IMR-90 (cell line): Measurements from ENCODE around the gene RHOBTB3. TPM values are rescaled to one million over a fixed set of nuclear protein-coding genes. Genes with fewer than 3 reads are reported as not detected.

Experiments used
- ATAC-seq: fragments of 200-7000 bp; cut with Tn5 transposase; 2 replicates; pipeline ENCODE4 v1.9.1; 2020; ENCODE audit warnings: low read depth, mild to moderate bottlenecking, moderate library complexity
- BruUV-seq: library from RNA; stranded (reverse); fragments of 400-500 nt; replicated peaks from 2 replicates; lab custom pipeline; 2021; lab: Mats Ljungman, UMichigan
- CTCF ChIA-PET: fragments of 300-600 bp; formaldehyde crosslinking; extraction: SDS; loops from one replicate; lab custom pipeline; 2021; ENCODE audit warnings: antibody characterized with exemption; lab: Yijun Ruan, JAX
- POLR2A ChIA-PET: fragments of 300-600 bp; sonication (Branson Sonifier 250); formaldehyde crosslinking; loops from one replicate; lab custom pipeline; 2022; ENCODE audit warnings: antibody characterized with exemption; ENCODE audit not compliant: unreplicated experiment; lab: Charles Lee
- DNase-seq: peaks from one replicate; pipeline ENCODE4 v3.0.0; 2013
- H2AFZ ChIP-seq: replicated peaks from 2 replicates; pipeline ENCODE3; 2013; ENCODE audit warnings: low read length, mild to moderate bottlenecking; ENCODE audit not compliant: poor library complexity
- H2AK5ac ChIP-seq: 2 replicates; pipeline ENCODE4 v1.6.1; 2013; ENCODE audit warnings: low read depth, low read length, inconsistent platforms
- H2AK9ac ChIP-seq: replicated peaks from 2 replicates; pipeline ENCODE3; 2013; ENCODE audit warnings: mild to moderate bottlenecking, low read depth, low read length, moderate library complexity; ENCODE audit not compliant: poor library complexity
- H2BK120ac ChIP-seq: 2 replicates; pipeline ENCODE4 v1.6.1; 2013; ENCODE audit warnings: low read depth, low read length, inconsistent platforms
- H2BK15ac ChIP-seq: 3 replicates; pipeline ENCODE4 v1.6.1; 2013; ENCODE audit warnings: low read depth, low read length, inconsistent platforms
- H2BK20ac ChIP-seq: 2 replicates; pipeline ENCODE4 v1.6.1; 2013; ENCODE audit warnings: low read depth, mild to moderate bottlenecking, inconsistent platforms, low read length, moderate library complexity
- H2BK5ac ChIP-seq: 2 replicates; pipeline ENCODE4 v1.6.1; 2013; ENCODE audit warnings: mild to moderate bottlenecking, low read depth, low read length, inconsistent platforms; ENCODE audit not compliant: poor library complexity, severe bottlenecking
- H3K14ac ChIP-seq: replicated peaks from 2 replicates; pipeline ENCODE4 v1.6.1; 2013; ENCODE audit warnings: low read depth, low read length, inconsistent platforms
- H3K18ac ChIP-seq: 2 replicates; pipeline ENCODE4 v1.6.1; 2013; ENCODE audit warnings: low read depth, low read length, control low read depth
- H3K23ac ChIP-seq: 2 replicates; pipeline ENCODE4 v1.6.1; 2013; ENCODE audit warnings: low read depth, low read length, inconsistent platforms
- H3K27ac ChIP-seq: 2 replicates; pipeline ENCODE4 v1.5.1; 2013; ENCODE audit warnings: mild to moderate bottlenecking, control low read depth, low read length; ENCODE audit not compliant: insufficient read depth
- H3K27me3 ChIP-seq: 2 replicates; pipeline ENCODE4 v1.6.1; 2013; ENCODE audit warnings: low read length; ENCODE audit not compliant: control insufficient read depth, insufficient read depth
- H3K36me3 ChIP-seq: 2 replicates; pipeline ENCODE4 v1.6.1; 2013; ENCODE audit warnings: low read length, mixed read lengths; ENCODE audit not compliant: control insufficient read depth, insufficient read depth
- H3K4ac ChIP-seq: 2 replicates; pipeline ENCODE4 v1.6.1; 2013; ENCODE audit warnings: low read depth, low read length, inconsistent platforms
- H3K4me1 ChIP-seq: 2 replicates; pipeline ENCODE4 v1.6.1; 2013; ENCODE audit warnings: low read length, mixed read lengths; ENCODE audit not compliant: control insufficient read depth, insufficient read depth
- H3K4me2 ChIP-seq: 2 replicates; pipeline ENCODE4 v1.6.1; 2013; ENCODE audit warnings: low read depth, mild to moderate bottlenecking, control low read depth, low read length, moderate library complexity
- H3K4me3 ChIP-seq: 2 replicates; pipeline ENCODE4 v1.5.1; 2013; ENCODE audit warnings: low read depth, mild to moderate bottlenecking, control low read depth, low read length, moderate library complexity; ENCODE audit not compliant: insufficient read depth
- H3K56ac ChIP-seq: 2 replicates; pipeline ENCODE4 v1.6.1; 2013; ENCODE audit warnings: low read length, inconsistent platforms; ENCODE audit not compliant: insufficient read depth; ENCODE audit errors: extremely low read depth
- H3K79me1 ChIP-seq, 2 experiments: 2 replicates each; pipeline ENCODE4 v1.6.1; 2013; ENCODE audit warnings: low read length in 2 of 2, inconsistent platforms in 1 of 2, low read depth in 1 of 2
- H3K9ac ChIP-seq: 2 replicates; pipeline ENCODE4 v1.6.1; 2013; ENCODE audit warnings: low read depth, low read length, control low read depth
- H3K9me1 ChIP-seq: 2 replicates; pipeline ENCODE4 v1.6.1; 2013; ENCODE audit warnings: low read length, inconsistent platforms; ENCODE audit not compliant: insufficient read depth
- H3K9me3 ChIP-seq: 2 replicates; pipeline ENCODE4 v1.6.1; 2013; ENCODE audit warnings: low read length; ENCODE audit not compliant: control insufficient read depth, insufficient read depth
- H4K20me1 ChIP-seq: 2 replicates; pipeline ENCODE4 v1.6.1; 2013; ENCODE audit warnings: low read length, inconsistent platforms; ENCODE audit not compliant: insufficient read depth
- H4K5ac ChIP-seq: 2 replicates; pipeline ENCODE4 v1.6.1; 2013; ENCODE audit warnings: mild to moderate bottlenecking, low read depth, low read length, control low read depth
- H4K8ac ChIP-seq, 2 experiments: 2 replicates each; pipeline ENCODE4 v1.6.1; 2013; ENCODE audit warnings: low read depth in 2 of 2, low read length in 2 of 2, control low read depth in 1 of 2, inconsistent platforms in 1 of 2
- H4K91ac ChIP-seq: 2 replicates; pipeline ENCODE4 v1.6.1; 2013; ENCODE audit warnings: low read depth, low read length, inconsistent platforms; ENCODE audit not compliant: insufficient read depth
- BHLHE40 ChIP-seq: fragments of 150-350 bp; IDR thresholded peaks from 2 replicates; pipeline ENCODE4 v1.6.1; 2016; ENCODE audit warnings: mild to moderate bottlenecking, low read depth, low read length
- CEBPB ChIP-seq: IDR thresholded peaks from 2 replicates; pipeline ENCODE4 v1.6.1; 2012; ENCODE audit warnings: low read depth, low read length, improper control_type of control experiment
- CHD1 ChIP-seq: IDR thresholded peaks from 2 replicates; pipeline ENCODE4 v1.6.1; 2012; ENCODE audit warnings: low read depth, low read length, improper control_type of control experiment
- FOS ChIP-seq: fragments of 150-350 bp; IDR thresholded peaks from 2 replicates; pipeline ENCODE4 v1.6.1; 2016; ENCODE audit warnings: low read depth, low read length
- MAFK ChIP-seq: IDR thresholded peaks from 2 replicates; pipeline ENCODE4 v1.6.1; 2012; ENCODE audit warnings: low read depth, low read length, improper control_type of control experiment
- MAZ ChIP-seq: IDR thresholded peaks from 2 replicates; pipeline ENCODE4 v1.6.1; 2012; ENCODE audit warnings: low read depth, mild to moderate bottlenecking, low read length, improper control_type of control experiment, moderate library complexity, borderline replicate concordance
- MXI1 ChIP-seq: IDR thresholded peaks from 2 replicates; pipeline ENCODE4 v1.6.1; 2012; ENCODE audit warnings: low read depth, mild to moderate bottlenecking, low read length, moderate library complexity, borderline replicate concordance
- NFE2L2 ChIP-seq: fragments of 150-350 bp; IDR thresholded peaks from 2 replicates; pipeline ENCODE4 v1.6.1; 2016; ENCODE audit warnings: low read depth, mild to moderate bottlenecking, low read length
- POLR2A ChIP-seq: IDR thresholded peaks from 2 replicates; pipeline ENCODE4 v1.6.1; 2012; ENCODE audit warnings: mild to moderate bottlenecking, low read depth, low read length
- RAD21 ChIP-seq: IDR thresholded peaks from 2 replicates; pipeline ENCODE4 v1.6.1; 2012; ENCODE audit warnings: low read length, improper control_type of control experiment
- RCOR1 ChIP-seq: IDR thresholded peaks from 2 replicates; pipeline ENCODE4 v1.6.1; 2012; ENCODE audit warnings: mild to moderate bottlenecking, low read length, improper control_type of control experiment; ENCODE audit not compliant: insufficient replicate concordance
- RFX5 ChIP-seq: IDR thresholded peaks from 2 replicates; pipeline ENCODE4 v1.8.0; 2012; ENCODE audit warnings: low read depth, mild to moderate bottlenecking, low read length, moderate library complexity
- SMC3 ChIP-seq: fragments of 150-350 bp; IDR thresholded peaks from 2 replicates; pipeline ENCODE4 v1.6.1; 2016; ENCODE audit warnings: low read depth, mild to moderate bottlenecking, antibody characterized with exemption, low read length, moderate library complexity
- USF2 ChIP-seq: fragments of 150-350 bp; IDR thresholded peaks from 2 replicates; pipeline ENCODE4 v1.6.1; 2017; ENCODE audit warnings: mild to moderate bottlenecking, antibody characterized with exemption, low read length, low read depth
- dilution Hi-C: fragments of 300-500 bp; cut with HindIII; formaldehyde crosslinking; loops from one replicate; pipeline ENCODE4 v1.14.3; 2018; ENCODE audit warnings: low sequenced_read_pairs; ENCODE audit not compliant: unreplicated experiment
- in situ Hi-C: fragments of 300-500 bp; cut with MboI; formaldehyde crosslinking; loops from 3 replicates; pipeline ENCODE4 v1.14.3; 2019; ENCODE audit warnings: low sequenced_read_pairs, inconsistent platforms, mixed read lengths
- intact Hi-C: fragments of 100-400 bp; cut with micrococcal nuclease; formaldehyde crosslinking; loops from 2 replicates; pipeline ENCODE4 v1.10.0; 2022
- polyA plus RNA-seq, 3 experiments: library from polyadenylated mRNA; depleted of rRNA; stranded (reverse); fragments of >200 nt; gene quantifications; 2 replicates each; pipeline ENCODE4 v1.2.3, GENCODE V29; 2012; ENCODE audit warnings: low replicate concordance in 1 of 3
- total RNA-seq: library from RNA; depleted of rRNA; stranded (reverse); fragments of >200 nt; gene quantifications from 2 replicates; pipeline ENCODE4 v1.2.3, GENCODE V29; 2012
- TF ChIP-seq, protein P1 (sequence below): conservative IDR thresholded peaks from 2 replicates; pipeline ENCODE4 v1.5.1; 2012; ENCODE audit warnings: mild to moderate bottlenecking, low read depth, low read length, improper control_type of control experiment
- TF ChIP-seq, protein P2 (sequence below): fragments of 150-350 bp; IDR thresholded peaks from 2 replicates; pipeline ENCODE4 v1.6.1; 2016; ENCODE audit warnings: low read depth, mild to moderate bottlenecking, low read length, moderate library complexity, borderline replicate concordance

RHOBTB3 gene
- total and polyA plus RNA-seq, 2 of the 4 experiments (the other 2 are of a cell fraction) = 117 to 447 TPM

- no peaks in the 10 kb centered on the region for H3K79me1 ChIP-seq
- H3K14ac ChIP-seq = no peak overlapping the region
- no peaks in the 10 kb centered on the region for H3K36me3 ChIP-seq
- no peak overlapping the region for H2BK15ac ChIP-seq
- no peak overlapping the region for H4K91ac ChIP-seq
- no peak overlapping the region for H2AK9ac ChIP-seq
- H3K4me3 ChIP-seq = no peak overlapping the region
- H3K18ac ChIP-seq = no peak overlapping the region
- H2BK120ac ChIP-seq = no peak overlapping the region
- no peaks in the 10 kb centered on the region for H3K9me3 ChIP-seq
- TF ChIP-seq RFX5 = no peak
- TF ChIP-seq, protein P1, sequence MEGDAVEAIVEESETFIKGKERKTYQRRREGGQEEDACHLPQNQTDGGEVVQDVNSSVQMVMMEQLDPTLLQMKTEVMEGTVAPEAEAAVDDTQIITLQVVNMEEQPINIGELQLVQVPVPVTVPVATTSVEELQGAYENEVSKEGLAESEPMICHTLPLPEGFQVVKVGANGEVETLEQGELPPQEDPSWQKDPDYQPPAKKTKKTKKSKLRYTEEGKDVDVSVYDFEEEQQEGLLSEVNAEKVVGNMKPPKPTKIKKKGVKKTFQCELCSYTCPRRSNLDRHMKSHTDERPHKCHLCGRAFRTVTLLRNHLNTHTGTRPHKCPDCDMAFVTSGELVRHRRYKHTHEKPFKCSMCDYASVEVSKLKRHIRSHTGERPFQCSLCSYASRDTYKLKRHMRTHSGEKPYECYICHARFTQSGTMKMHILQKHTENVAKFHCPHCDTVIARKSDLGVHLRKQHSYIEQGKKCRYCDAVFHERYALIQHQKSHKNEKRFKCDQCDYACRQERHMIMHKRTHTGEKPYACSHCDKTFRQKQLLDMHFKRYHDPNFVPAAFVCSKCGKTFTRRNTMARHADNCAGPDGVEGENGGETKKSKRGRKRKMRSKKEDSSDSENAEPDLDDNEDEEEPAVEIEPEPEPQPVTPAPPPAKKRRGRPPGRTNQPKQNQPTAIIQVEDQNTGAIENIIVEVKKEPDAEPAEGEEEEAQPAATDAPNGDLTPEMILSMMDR = no peak
- TF ChIP-seq NFE2L2 = no peak
- no peak for TF ChIP-seq CEBPB
- no peak for TF ChIP-seq BHLHE40
- no peak for TF ChIP-seq FOS
- no peak for TF ChIP-seq MAFK
- TF ChIP-seq RAD21 = no peak
- no peak for TF ChIP-seq RCOR1
- TF ChIP-seq CHD1 = no peak
- TF ChIP-seq MXI1 = no peak
- no peak for TF ChIP-seq POLR2A
- TF ChIP-seq SMC3 = no peak
- TF ChIP-seq USF2 = no peak
- TF ChIP-seq, protein P2, sequence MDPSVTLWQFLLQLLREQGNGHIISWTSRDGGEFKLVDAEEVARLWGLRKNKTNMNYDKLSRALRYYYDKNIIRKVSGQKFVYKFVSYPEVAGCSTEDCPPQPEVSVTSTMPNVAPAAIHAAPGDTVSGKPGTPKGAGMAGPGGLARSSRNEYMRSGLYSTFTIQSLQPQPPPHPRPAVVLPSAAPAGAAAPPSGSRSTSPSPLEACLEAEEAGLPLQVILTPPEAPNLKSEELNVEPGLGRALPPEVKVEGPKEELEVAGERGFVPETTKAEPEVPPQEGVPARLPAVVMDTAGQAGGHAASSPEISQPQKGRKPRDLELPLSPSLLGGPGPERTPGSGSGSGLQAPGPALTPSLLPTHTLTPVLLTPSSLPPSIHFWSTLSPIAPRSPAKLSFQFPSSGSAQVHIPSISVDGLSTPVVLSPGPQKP = no peak
- TF ChIP-seq MAZ = no peak
- H3K23ac ChIP-seq = no peak overlapping the region
- dilution Hi-C loops (no loop called here), in situ Hi-C loops (no loop called here), intact Hi-C loops (no loop called here)
- ChIA-PET POLR2A (no interaction called here), CTCF (interaction anchor here (2.1 kb wide), 1 partner anchor 37 kb away, joined by 5 read pairs; no protein-coding TSS in a partner anchor)
- no peak overlapping the region for H3K27ac ChIP-seq
- H2BK20ac ChIP-seq = no peak overlapping the region
- no peak overlapping the region for H4K8ac ChIP-seq
- H2AFZ ChIP-seq = no peak overlapping the region
- no peak overlapping the region for H3K56ac ChIP-seq
- no peaks in the 10 kb centered on the region for H3K4me1 ChIP-seq
- H4K5ac ChIP-seq = no peak overlapping the region
- H4K20me1 ChIP-seq = no peaks in the 10 kb centered on the region
- H3K4ac ChIP-seq = no peak overlapping the region
- DNase-seq = no peak
- no peak overlapping the region for H2BK5ac ChIP-seq
- no TSS peak for BruUV-seq
- no peak overlapping the region for H3K4me2 ChIP-seq
- H3K9ac ChIP-seq = no peak overlapping the region
- H2AK5ac ChIP-seq = no peak overlapping the region
- ATAC-seq = no peak
- H3K9me1 ChIP-seq = no peaks in the 10 kb centered on the region
- no peaks in the 10 kb centered on the region for H3K27me3 ChIP-seq
Measured at GRCh38 chr5:95701074-95701473, 30.1 kb upstream of the RHOBTB3 start.
